B cell (primary cell): ENCODE measurements around the gene ZC3HAV1. TPM values are rescaled to one million over a fixed set of nuclear protein-coding genes. Genes with fewer than 3 reads are reported as not detected.

Experiments used
- ATAC-seq: fragments of 200-7000 bp; cut with Tn5 transposase; one replicate; pipeline ENCODE4 v1.10.0; 2021; ENCODE audit warnings: low read depth, mild to moderate bottlenecking, moderate number of reproducible peaks, moderate library complexity
- CTCF ChIA-PET: fragments of 350-600 bp; sonication (Branson Sonifier 250); formaldehyde crosslinking; loops from one replicate; lab custom pipeline; 2021; ENCODE audit warnings: antibody characterized with exemption, inconsistent platforms; lab: Charles Lee
- POLR2A ChIA-PET: fragments of 350-600 bp; sonication (Branson Sonifier 250); formaldehyde crosslinking; loops from one replicate; lab custom pipeline; 2021; ENCODE audit warnings: antibody characterized with exemption; lab: Charles Lee
- DNase-seq: peaks from one replicate; pipeline ENCODE4 v3.0.0; 2013
- H2AFZ ChIP-seq: 2 replicates; pipeline ENCODE4 v1.6.1; 2012; ENCODE audit warnings: mild to moderate bottlenecking, low read depth, low read length; ENCODE audit not compliant: insufficient read depth, poor library complexity, severe bottlenecking
- H3K27ac ChIP-seq, 2 donors: 1 replicate in 1 of 2; 2 replicates in 1 of 2; pipeline ENCODE4 v1.5.1; 2012 to 2013; ENCODE audit warnings: low read length in 2 of 2, mild to moderate bottlenecking in 2 of 2, moderate library complexity in 1 of 2
- H3K27me3 ChIP-seq, 4 experiments: fragments of 200-600 bp in 1 of 4; sonication (generic) in 1 of 4; replicated peaks in 1 of 4; 1 replicate in 2 of 4; 2 replicates in 2 of 4; pipeline versions ENCODE4 v1.6.1 to v1.7.0; 2013 to 2016; ENCODE audit warnings: low read length in 3 of 4, mild to moderate bottlenecking in 2 of 4, mixed read lengths in 1 of 4, moderate library complexity in 1 of 4; ENCODE audit not compliant: insufficient read depth in 4 of 4, control insufficient read depth in 3 of 4; ENCODE audit errors: control extremely low read depth in 1 of 4
- H3K36me3 ChIP-seq, 2 experiments: replicated peaks in 1 of 2; 1 replicate in 1 of 2; 2 replicates in 1 of 2; pipeline versions ENCODE4 v1.6.1 to v1.7.1; 2013; ENCODE audit warnings: low read length in 1 of 2; ENCODE audit not compliant: insufficient read depth in 2 of 2, control insufficient read depth in 1 of 2; ENCODE audit errors: control extremely low read depth in 1 of 2, extremely low read depth in 1 of 2
- H3K4me1 ChIP-seq, 2 donors: fragments of 200-600 bp in 1 of 2; sonication (generic) in 1 of 2; 1 replicate in 1 of 2; 2 replicates in 1 of 2; pipeline versions ENCODE4 v1.5.1 to v1.6.1; 2013 to 2017; ENCODE audit warnings: low read length in 2 of 2; ENCODE audit not compliant: control insufficient read depth in 2 of 2, insufficient read depth in 2 of 2
- H3K4me2 ChIP-seq: replicated peaks from 2 replicates; pipeline ENCODE3; 2012; ENCODE audit warnings: mild to moderate bottlenecking, low read depth, low read length; ENCODE audit not compliant: poor library complexity, severe bottlenecking
- H3K4me3 ChIP-seq, 5 experiments: fragments of 200-600 bp in 1 of 5; sonication (generic) in 1 of 5; 1 replicate in 3 of 5; 2 replicates in 2 of 5; pipeline versions ENCODE4 v1.5.1 to v1.7.0; 2011 to 2016; ENCODE audit warnings: low read length in 4 of 5, mild to moderate bottlenecking in 4 of 5, low read depth in 2 of 5, control low read depth in 1 of 5, moderate library complexity in 1 of 5; ENCODE audit not compliant: insufficient read depth in 1 of 5; ENCODE audit errors: control extremely low read depth in 1 of 5, extremely low read depth in 1 of 5
- H3K79me2 ChIP-seq: fragments of 200-600 bp; sonication (generic); one replicate; pipeline ENCODE4 v1.6.0; 2016; ENCODE audit warnings: low read length; ENCODE audit not compliant: control insufficient read depth, insufficient read depth
- H3K9ac ChIP-seq: fragments of 200-600 bp; sonication (generic); 2 replicates; pipeline ENCODE4 v1.6.1; 2017; ENCODE audit warnings: mild to moderate bottlenecking, low read length, moderate library complexity
- H3K9me3 ChIP-seq, 3 donors: one replicate each; pipeline versions ENCODE4 v1.6.1 to v1.7.1; 2013; ENCODE audit warnings: low read length in 2 of 3; ENCODE audit not compliant: control insufficient read depth in 2 of 3, insufficient read depth in 1 of 3; ENCODE audit errors: control extremely low read depth in 1 of 3
- H4K20me1 ChIP-seq: 2 replicates; pipeline ENCODE4 v1.6.0; 2012; ENCODE audit warnings: mild to moderate bottlenecking, low read length; ENCODE audit not compliant: insufficient read depth, control insufficient read depth, poor library complexity, severe bottlenecking
- H3K27ac Mint-ChIP-seq: one replicate; pipeline ENCODE4 v1.8.0; 2021; ENCODE audit warnings: mixed read lengths
- H3K27me3 Mint-ChIP-seq: one replicate; pipeline ENCODE4 v1.8.0; 2021; ENCODE audit warnings: mixed read lengths
- H3K4me1 Mint-ChIP-seq: one replicate; pipeline ENCODE4 v1.8.0; 2021; ENCODE audit warnings: mixed read lengths
- H3K4me3 Mint-ChIP-seq: one replicate; pipeline ENCODE4 v1.8.0; 2021; ENCODE audit warnings: mixed read lengths
- H3K9me3 Mint-ChIP-seq: one replicate; pipeline ENCODE4 v1.8.0; 2022; ENCODE audit warnings: mixed read lengths; ENCODE audit not compliant: insufficient read depth
- CTCF ChIP-seq: fragments of 200-600 bp; IDR thresholded peaks from one replicate; pipeline ENCODE4 v1.8.0; 2022; ENCODE audit warnings: antibody characterized with exemption, mild to moderate bottlenecking
- EZH2 ChIP-seq: IDR thresholded peaks from 2 replicates; pipeline ENCODE4 v1.6.1; 2012; ENCODE audit warnings: borderline replicate concordance, low read depth, mild to moderate bottlenecking, moderate library complexity, low read length; ENCODE audit not compliant: insufficient read depth, poor library complexity, severe bottlenecking
- WGBS: methylation state at CpG from one replicate; pipeline ENCODE4 v1.1.5; 2013; ENCODE audit warnings: missing lambda C conversion rate; ENCODE audit not compliant: insufficient coverage; 5-methylcytosine and 5-hydroxymethylcytosine counted together
- intact Hi-C: fragments of 100-400 bp; cut with micrococcal nuclease; formaldehyde crosslinking; loops from one replicate; pipeline ENCODE4 v1.10.0; 2022
- polyA plus RNA-seq: library from polyadenylated mRNA; depleted of rRNA; stranded (reverse); fragments of >200 nt; gene quantifications from 2 replicates; pipeline ENCODE4 v1.2.3, GENCODE V29; 2012
- total RNA-seq, 2 donors: library from RNA; stranded (reverse); fragments of 120-200 nt in 1 of 2; gene quantifications; 1 replicate in 1 of 2; 2 replicates in 1 of 2; pipeline versions ENCODE4 v1.2.3 to v1.2.4, GENCODE V29; 2013 to 2022

ZC3HAV1 gene
- total and polyA plus RNA-seq, 2 donors (not counting 1 experiment from before 2014, with no cell fraction given) = 45.9 to 101 TPM

- Histone ChIP-seq H3K9ac (no peak overlapping the region), H3K79me2 (no peaks in the 10 kb centered on the region), H3K27ac (no peak overlapping the region), H3K36me3 (no peaks in the 10 kb centered on the region), H3K4me2 (no peak overlapping the region), H3K9me3 (no peaks in the 10 kb centered on the region), H3K27me3 (peaks cover 0 to 4% (median 0%) of the 10 kb centered on the region in 4 experiments), H4K20me1 (no peaks in the 10 kb centered on the region), H3K4me1 (peaks cover 8 to 19% of the 10 kb centered on the region in 2 donors), H2AFZ (no peak overlapping the region), H3K4me3 (no peak overlapping the region)
- DNase-seq (no peak), ATAC-seq (no peak)
- H3K4me1 Mint-ChIP-seq = peaks cover 17% of the 10 kb centered on the region
- CTCF ChIA-PET = interaction anchor here (1.1 to 1.8 kb wide), 2 partner anchors 18 to 20 kb away, joined by 4 to 6 read pairs; no protein-coding TSS in a partner anchor
- no peaks in the 10 kb centered on the region for H3K27me3 Mint-ChIP-seq
- no peaks in the 10 kb centered on the region for H3K9me3 Mint-ChIP-seq
- no peak overlapping the region for H3K27ac Mint-ChIP-seq
- WGBS = 100% methylated on average over 3 of the region's 3 CpGs
- H3K4me3 Mint-ChIP-seq = peak overlapping the region; percentile 54
- POLR2A ChIA-PET = no interaction called here
- intact Hi-C loops = no loop called here
- TF ChIP-seq CTCF = no peak
- TF ChIP-seq EZH2 = no peak
Observed at GRCh38 chr7:139036901-139037300, 72.6 kb downstream of the ZC3HAV1 start.

- POLR2A ChIA-PET = no interaction called here
- ATAC-seq = peak; percentile 67
- Histone ChIP-seq H4K20me1 (no peaks in the 10 kb centered on the region), H3K79me2 (no peaks in the 10 kb centered on the region), H3K27me3 (peaks cover 0 to 4% (median 0%) of the 10 kb centered on the region in 4 experiments), H3K9ac (peak within 1 kb of the TSS; percentile 71), H3K4me2 (peak within 1 kb of the TSS; percentile 93), H3K9me3 (no peaks in the 10 kb centered on the region), H3K4me1 (peaks cover 8 to 10% of the 10 kb centered on the region in 2 donors), H3K27ac (no peak within 1 kb of the TSS), H2AFZ (peak within 1 kb of the TSS; percentile 90), H3K36me3 (no peaks in the 10 kb centered on the region), H3K4me3 (peak within 1 kb of the TSS in 4 of 5 experiments; percentile 28 to 72 (median 62))
- intact Hi-C loops = no loop called here
- H3K9me3 Mint-ChIP-seq = no peaks in the 10 kb centered on the region
- H3K27ac Mint-ChIP-seq = no peak within 1 kb of the TSS
- H3K4me3 Mint-ChIP-seq = peak within 1 kb of the TSS; percentile 84
- no peaks in the 10 kb centered on the region for H3K27me3 Mint-ChIP-seq
- DNase-seq = peak; percentile 43
- TF ChIP-seq EZH2 = no peak
- TF ChIP-seq CTCF = no peak
- 3% methylated on average over 82 of the region's 82 CpGs for WGBS
- CTCF ChIA-PET = interaction anchor here (1.1 to 1.8 kb wide), 2 partner anchors 17 to 19 kb away, joined by 4 to 6 read pairs; no protein-coding TSS in a partner anchor
- H3K4me1 Mint-ChIP-seq = peaks cover 8% of the 10 kb centered on the region
Observed at GRCh38 chr7:139035586-139036353, 73.8 kb downstream of the ZC3HAV1 start, which contains the start of gene ZC3HAV1L. Gene ZC3HAV1L, minus strand, starts transcription at chr7:139036042. Its CDS starts 25 bp downstream, at chr7:139036017.
